Erythroblast (primary cell): ENCODE data around the gene CDYL2.

Experiments
- GATA1 ChIP-seq: IDR thresholded peaks from 2 replicates; pipeline ENCODE4 v1.6.1; 2011; ENCODE audit warnings: low read depth, mild to moderate bottlenecking, control low read depth, low read length, moderate library complexity
- POLR2A ChIP-seq: IDR thresholded peaks from 2 replicates; pipeline ENCODE4 v1.6.1; 2011; ENCODE audit warnings: mild to moderate bottlenecking, low read length

DNA sequence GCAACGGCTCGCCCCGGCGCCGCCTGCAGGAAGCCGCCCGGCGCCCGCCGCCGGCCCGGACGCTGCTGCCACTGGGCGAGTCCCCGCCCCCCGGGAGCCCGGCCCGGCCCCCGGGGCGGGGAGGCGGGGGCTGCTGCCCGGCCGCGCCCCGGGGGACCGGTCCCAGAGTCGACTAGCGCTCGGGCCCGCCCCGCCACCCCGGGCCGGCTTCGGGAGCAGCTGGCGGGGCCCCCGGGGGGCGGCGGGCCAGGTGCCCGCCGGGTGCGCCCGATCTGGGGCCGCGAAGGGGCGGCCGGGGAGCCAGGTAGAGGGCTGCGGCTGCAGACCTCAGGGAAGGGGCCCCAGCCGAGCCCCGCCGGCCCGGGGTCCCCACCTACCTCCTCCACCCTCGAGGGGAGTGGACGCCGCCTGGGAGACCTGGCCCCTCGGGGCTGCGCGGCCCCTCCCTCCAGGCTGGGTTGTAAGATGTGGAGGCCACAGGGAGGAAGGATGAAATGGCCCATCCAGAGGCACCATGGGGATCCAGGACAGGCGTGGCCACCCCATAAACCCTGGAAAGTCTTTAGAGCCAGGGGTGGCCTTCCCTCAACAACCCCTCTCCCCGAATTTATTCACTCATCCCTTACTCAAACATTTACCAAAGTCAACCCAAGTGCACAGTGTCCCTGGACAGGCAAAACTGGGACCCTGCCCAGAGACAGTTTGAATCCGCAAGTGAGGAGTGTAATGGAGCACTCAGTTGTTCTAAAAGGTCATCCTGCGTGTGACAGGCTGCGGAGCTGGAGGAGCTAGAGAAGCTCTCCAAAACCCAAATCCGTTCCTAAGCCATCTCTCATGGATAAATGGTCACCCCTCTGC, at the start of gene CDYL2:
- TF ChIP-seq POLR2A: no peak
- TF ChIP-seq GATA1: no peak
